ENCODE measurements around the gene ODR4.
A peak's percentile ranks its signal among the peaks of the same experiment; 100 is the strongest.

The ODR4 gene

GRCh38 chr1:186404454-186405051 lies 28.9 kb downstream of the ODR4 start:
- peak; percentile 29 for TF ChIP-seq CTCF (IDR thresholded peaks at IDR 0.05)
- no peak overlapping the region for H3K27ac ChIP-seq
- DNase-seq (ENCODE audit: low spot score) = no peak
- H3K4me3 ChIP-seq = no peak overlapping the region

GRCh38 chr1:186409091-186409490 lies 33.5 kb downstream of the ODR4 start:
- TF ChIP-seq CTCF (IDR thresholded peaks at IDR 0.05) = no peak
- DNase-seq (ENCODE audit: low spot score) = no peak
- H3K4me3 ChIP-seq = no peak overlapping the region
- no peak overlapping the region for H3K27ac ChIP-seq

- no peak overlapping the region for H3K27ac ChIP-seq
- TF ChIP-seq CTCF (IDR thresholded peaks at IDR 0.05) = no peak
- H3K4me3 ChIP-seq = no peak overlapping the region
- no peak for DNase-seq (ENCODE audit: low spot score)
These were observed 37.7 kb downstream of the ODR4 start for GRCh38 chr1:186413319-186413718.

GRCh38 chr1:186418503-186418902 lies 42.9 kb downstream of the ODR4 start:
- no peak for TF ChIP-seq CTCF (IDR thresholded peaks at IDR 0.05)
- DNase-seq (ENCODE audit: low spot score) = no peak
- H3K27ac ChIP-seq = no peak overlapping the region
- H3K4me3 ChIP-seq = no peak overlapping the region

GRCh38 chr1:186420311-186420710 lies 44.7 kb downstream of the ODR4 start:
- TF ChIP-seq CTCF (IDR thresholded peaks at IDR 0.05) = no peak
- no peak for DNase-seq (ENCODE audit: low spot score)
- H3K27ac ChIP-seq = no peak overlapping the region
- H3K4me3 ChIP-seq = no peak overlapping the region

- H3K27ac ChIP-seq = no peak overlapping the region
- no peak for DNase-seq (ENCODE audit: low spot score)
- TF ChIP-seq CTCF (IDR thresholded peaks at IDR 0.05) = no peak
These were observed 45.3 kb downstream of the ODR4 start for GRCh38 chr1:186420923-186421322.

GRCh38 chr1:186421446-186421845 lies 45.8 kb downstream of the ODR4 start:
- no peak for TF ChIP-seq CTCF (IDR thresholded peaks at IDR 0.05)
- Histone ChIP-seq H3K27ac (no peak overlapping the region), H3K4me3 (no peak overlapping the region)

More at GRCh38 chr1:186420923-186421322, 45.3 kb downstream of the ODR4 start:
- H3K4me3 ChIP-seq = no peak overlapping the region

More at GRCh38 chr1:186421446-186421845, 45.8 kb downstream of the ODR4 start:
- DNase-seq (ENCODE audit: low spot score) = no peak
